Gastrocnemius medialis (tissue), 4 donors: ENCODE data around the gene FAM153A.
"Not testable (repeated sequence)": the region's sequence is repeated elsewhere in the genome, so short reads cannot be mapped to it uniquely, and the experiment has no call there.

Source experiments
- CTCF ChIP-seq, 5 experiments: fragments of 450-650 bp in 3 of 5; fragments of 200-600 bp in 2 of 5; sonication (generic) in 2 of 5; IDR thresholded peaks in 4 of 5; conservative IDR thresholded peaks in 1 of 5; 1 replicate in 4 of 5; 2 replicates in 1 of 5; pipeline ENCODE4 v1.5.1; 2016 to 2019; ENCODE audit warnings: antibody characterized with exemption in 5 of 5, mild to moderate bottlenecking in 3 of 5, moderate library complexity in 3 of 5
- POLR2A ChIP-seq, 2 donors: fragments of 450-650 bp; IDR thresholded peaks; one replicate each; pipeline ENCODE4 v1.6.1; 2017; ENCODE audit warnings: antibody characterized with exemption in 2 of 2, mild to moderate bottlenecking in 2 of 2, moderate library complexity in 2 of 2

- TF ChIP-seq POLR2A (IDR thresholded peaks at IDR 0.05); CTCF (IDR thresholded peaks at IDR 0.05 in 4 of 5, conservative IDR thresholded peaks at IDR 0.05 in 1 of 5): not testable (repeated sequence)
Measured at GRCh38 chr5:177791649-177792048, 8.9 kb upstream of the FAM153A start.
